ENCODE data around the gene GDPD5. TPM values are rescaled to one million over a fixed set of nuclear protein-coding genes. Genes with fewer than 3 reads are reported as not detected.

GDPD5 gene, protein sequence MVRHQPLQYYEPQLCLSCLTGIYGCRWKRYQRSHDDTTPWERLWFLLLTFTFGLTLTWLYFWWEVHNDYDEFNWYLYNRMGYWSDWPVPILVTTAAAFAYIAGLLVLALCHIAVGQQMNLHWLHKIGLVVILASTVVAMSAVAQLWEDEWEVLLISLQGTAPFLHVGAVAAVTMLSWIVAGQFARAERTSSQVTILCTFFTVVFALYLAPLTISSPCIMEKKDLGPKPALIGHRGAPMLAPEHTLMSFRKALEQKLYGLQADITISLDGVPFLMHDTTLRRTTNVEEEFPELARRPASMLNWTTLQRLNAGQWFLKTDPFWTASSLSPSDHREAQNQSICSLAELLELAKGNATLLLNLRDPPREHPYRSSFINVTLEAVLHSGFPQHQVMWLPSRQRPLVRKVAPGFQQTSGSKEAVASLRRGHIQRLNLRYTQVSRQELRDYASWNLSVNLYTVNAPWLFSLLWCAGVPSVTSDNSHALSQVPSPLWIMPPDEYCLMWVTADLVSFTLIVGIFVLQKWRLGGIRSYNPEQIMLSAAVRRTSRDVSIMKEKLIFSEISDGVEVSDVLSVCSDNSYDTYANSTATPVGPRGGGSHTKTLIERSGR
- total RNA-seq (50.1 and 79.2 TPM in 2 replicates), polyA plus RNA-seq (60.2 and 74.0 TPM in 2 replicates), polyA minus RNA-seq (66.2 and 70.5 TPM in 2 replicates), Bru-seq, nascent RNA (percentile 55 among the genes with signal in this experiment), BruChase-seq, experiment 1, labeled RNA remaining after a 6-hour chase (percentile 64 among the genes with signal in this experiment), BruChase-seq, experiment 2, labeled RNA remaining after a 2-hour chase (percentile 56 among the genes with signal in this experiment)
- 29.2 and 37.9 TPM in 2 replicates for polyA plus RNA-seq (2011; cell fraction: cytosol; rRNA removed)
- 149 and 190 TPM in 2 replicates for polyA plus RNA-seq (2011; cell fraction: nucleus; rRNA removed)
- 24.4 and 35.1 TPM in 2 replicates for polyA plus RNA-seq (2012)
- polyA minus RNA-seq (2011; cell fraction: cytosol; rRNA and poly(A)+ RNA removed): 12.5 TPM
- polyA minus RNA-seq (2011; cell fraction: nucleus; rRNA and poly(A)+ RNA removed): 69.0 and 96.3 TPM in 2 replicates
- long read RNA-seq, transcript GDPD5-201 (17 exons, 3,523 nt): major isoform, 52 of 113 reads
- long read RNA-seq, partial matches to known transcripts: 36 of 113 reads
- long read RNA-seq, other reads (novel, unspliced or antisense): 23 of 113 reads

DNA sequence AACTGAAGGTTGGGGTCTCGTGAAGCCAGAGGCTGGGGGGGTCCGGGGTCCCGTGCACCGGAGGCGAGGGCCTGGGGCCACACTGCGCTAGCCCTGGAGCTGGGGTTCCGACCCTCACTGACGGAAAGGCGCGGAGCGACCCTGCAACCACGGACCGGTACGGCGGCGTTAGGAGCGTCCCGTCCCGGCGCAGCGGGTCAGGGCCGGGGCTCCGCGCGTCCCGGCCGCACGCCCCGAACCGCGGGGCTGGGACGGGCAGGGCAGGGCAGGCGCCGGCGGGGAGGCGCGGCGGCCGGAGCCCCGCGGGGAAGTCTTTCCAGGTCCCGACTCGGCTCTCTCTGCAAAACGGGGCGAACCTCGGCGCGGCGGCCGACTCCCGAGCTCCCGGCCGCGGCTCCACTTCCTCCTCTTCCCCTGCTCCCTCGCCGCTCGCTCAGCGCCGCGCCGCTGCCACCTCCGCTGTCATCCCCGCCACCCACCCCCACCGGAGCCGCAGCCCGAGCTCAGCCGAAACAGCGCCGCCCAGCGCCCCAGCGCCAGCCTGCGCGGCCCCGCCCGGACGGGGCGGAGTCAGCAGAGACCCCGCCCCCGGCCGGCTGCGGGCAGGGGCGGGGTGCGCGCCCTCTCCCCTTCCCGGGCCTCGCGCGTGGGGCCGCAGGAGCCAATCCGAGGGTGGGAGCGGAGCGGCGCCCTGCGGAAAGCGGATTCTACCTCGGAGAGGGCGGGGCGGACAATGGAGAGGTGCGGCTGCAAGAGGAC is at the start of gene GDPD5:
Gene GDPD5, minus strand, starts transcription at position 509 of the 759 bp plus-strand sequence. CDS start 48,206 bp downstream, outside the sequence.
- Histone ChIP-seq H3K9ac (replicated peaks; ENCODE audit: extremely low read depth, insufficient read depth, low read length) (peak within 1 kb of the TSS; percentile 34), H3K27ac (ENCODE audit: insufficient read depth, low read depth, low read length) (no peak within 1 kb of the TSS), H3K9me1 (replicated peaks; ENCODE audit: control insufficient read depth, extremely low read depth, insufficient read depth, low read length) (no peaks in the 10 kb centered on the region), H3K4me1 (ENCODE audit: control insufficient read depth, extremely low read depth, insufficient read depth, low read length) (peaks cover 22% of the 10 kb centered on the region), H3K36me3 (ENCODE audit: control insufficient read depth in 2 of 2, extremely low read depth in 1 of 2, insufficient read depth in 2 of 2, low read length in 2 of 2) (no peaks in the 10 kb centered on the region), H3K27me3 (ENCODE audit: control insufficient read depth in 2 of 2, insufficient read depth in 2 of 2, low read length in 2 of 2) (no peaks in the 10 kb centered on the region), H4K20me1 (replicated peaks; ENCODE audit: control insufficient read depth, extremely low read depth, insufficient read depth, low read length) (no peaks in the 10 kb centered on the region), H3K4me2 (ENCODE audit: insufficient read depth, low read length) (peak within 1 kb of the TSS; percentile 81), H2AFZ (ENCODE audit: low read depth, low read length) (peak within 1 kb of the TSS; percentile 71), H3K9me3 (replicated peaks; ENCODE audit: control insufficient read depth, insufficient read depth, low read length) (no peaks in the 10 kb centered on the region), H3K79me2 (ENCODE audit: control insufficient read depth, insufficient read depth, low read length) (no peaks in the 10 kb centered on the region), H3K4me3 (replicated peaks in 1 of 3; ENCODE audit: insufficient read depth in 1 of 3, low read depth in 1 of 3, low read length in 3 of 3) (peak within 1 kb of the TSS; percentile 36 to 74 (median 68))
- peak; percentile 83 for FAIRE-seq
- BruUV-seq (replicated peaks): no TSS peak
- dilution Hi-C loops (cut with MboI; ENCODE audit: extremely low pct_ligation_motif_present, low sequenced_read_pairs): no loop called here
- DNase-seq (ENCODE audit: low read depth, low spot score): peak; percentile 79
- TF ChIP-seq POLR2AphosphoS5 (IDR thresholded peaks at IDR 0.05; ENCODE audit: insufficient read depth, low read depth, low read length) (peak; percentile 57), MYC (IDR thresholded peaks at IDR 0.05; ENCODE audit: low read depth, low read length) (no peak), POLR2A (IDR thresholded peaks at IDR 0.05; ENCODE audit: low read depth, low read length) (peak; percentile 14), GATA2 (IDR thresholded peaks at IDR 0.05; ENCODE audit: insufficient read depth, insufficient read length, low read depth, low read length) (no peak)
- TF ChIP-seq, protein P1, sequence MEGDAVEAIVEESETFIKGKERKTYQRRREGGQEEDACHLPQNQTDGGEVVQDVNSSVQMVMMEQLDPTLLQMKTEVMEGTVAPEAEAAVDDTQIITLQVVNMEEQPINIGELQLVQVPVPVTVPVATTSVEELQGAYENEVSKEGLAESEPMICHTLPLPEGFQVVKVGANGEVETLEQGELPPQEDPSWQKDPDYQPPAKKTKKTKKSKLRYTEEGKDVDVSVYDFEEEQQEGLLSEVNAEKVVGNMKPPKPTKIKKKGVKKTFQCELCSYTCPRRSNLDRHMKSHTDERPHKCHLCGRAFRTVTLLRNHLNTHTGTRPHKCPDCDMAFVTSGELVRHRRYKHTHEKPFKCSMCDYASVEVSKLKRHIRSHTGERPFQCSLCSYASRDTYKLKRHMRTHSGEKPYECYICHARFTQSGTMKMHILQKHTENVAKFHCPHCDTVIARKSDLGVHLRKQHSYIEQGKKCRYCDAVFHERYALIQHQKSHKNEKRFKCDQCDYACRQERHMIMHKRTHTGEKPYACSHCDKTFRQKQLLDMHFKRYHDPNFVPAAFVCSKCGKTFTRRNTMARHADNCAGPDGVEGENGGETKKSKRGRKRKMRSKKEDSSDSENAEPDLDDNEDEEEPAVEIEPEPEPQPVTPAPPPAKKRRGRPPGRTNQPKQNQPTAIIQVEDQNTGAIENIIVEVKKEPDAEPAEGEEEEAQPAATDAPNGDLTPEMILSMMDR (IDR thresholded peaks at IDR 0.05; ENCODE audit: extremely low read depth in 1 of 2, insufficient read depth in 1 of 2, low read depth in 1 of 2, low read length in 2 of 2): peak; percentile 51 to 59
- ChIA-PET POLR2A (interaction anchor here (1.2 kb wide), 1 partner anchor 57 kb away, joined by 4 read pairs; no protein-coding TSS in a partner anchor), CTCF (interaction anchor here (0.7 to 5.5 kb wide), 19 partner anchors 8 to 136 kb away, joined by 3 to 49 read pairs (median 4); no protein-coding TSS in a partner anchor)
- intact Hi-C loops (cut with micrococcal nuclease): loop anchor here (1.0 to 5.0 kb wide), 3 partner anchors 33 to 80 kb away; no protein-coding TSS in a partner anchor

Data from endothelial cell of umbilical vein (primary cell).